ENCODE results near the gene AKAP13.

Gene AKAP13

DNA sequence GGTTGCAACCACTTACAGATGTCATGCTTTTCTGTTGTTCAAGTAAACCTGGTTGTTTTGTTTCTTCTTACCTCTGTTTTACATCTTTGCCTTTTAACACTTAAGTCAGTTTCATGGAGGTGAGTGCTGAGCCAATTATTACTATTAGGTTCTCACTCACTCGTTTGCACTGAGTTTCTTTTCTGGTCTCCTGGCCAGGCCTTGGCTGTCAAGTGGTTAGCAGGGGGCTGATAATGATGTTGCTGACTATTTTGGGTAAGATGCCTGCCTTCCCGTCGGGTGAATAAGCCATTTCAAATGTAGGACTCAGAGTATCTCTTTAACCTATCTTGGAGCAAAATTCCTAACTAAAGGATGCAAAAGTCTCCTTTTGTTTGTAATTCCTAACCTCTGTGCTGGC is 335.9 kb downstream of the AKAP13 start:
- no peak for DNase-seq

- DNase-seq = no peak
Observed at GRCh38 chr15:85717212-85717611, 336.8 kb downstream of the AKAP13 start.

DNA sequence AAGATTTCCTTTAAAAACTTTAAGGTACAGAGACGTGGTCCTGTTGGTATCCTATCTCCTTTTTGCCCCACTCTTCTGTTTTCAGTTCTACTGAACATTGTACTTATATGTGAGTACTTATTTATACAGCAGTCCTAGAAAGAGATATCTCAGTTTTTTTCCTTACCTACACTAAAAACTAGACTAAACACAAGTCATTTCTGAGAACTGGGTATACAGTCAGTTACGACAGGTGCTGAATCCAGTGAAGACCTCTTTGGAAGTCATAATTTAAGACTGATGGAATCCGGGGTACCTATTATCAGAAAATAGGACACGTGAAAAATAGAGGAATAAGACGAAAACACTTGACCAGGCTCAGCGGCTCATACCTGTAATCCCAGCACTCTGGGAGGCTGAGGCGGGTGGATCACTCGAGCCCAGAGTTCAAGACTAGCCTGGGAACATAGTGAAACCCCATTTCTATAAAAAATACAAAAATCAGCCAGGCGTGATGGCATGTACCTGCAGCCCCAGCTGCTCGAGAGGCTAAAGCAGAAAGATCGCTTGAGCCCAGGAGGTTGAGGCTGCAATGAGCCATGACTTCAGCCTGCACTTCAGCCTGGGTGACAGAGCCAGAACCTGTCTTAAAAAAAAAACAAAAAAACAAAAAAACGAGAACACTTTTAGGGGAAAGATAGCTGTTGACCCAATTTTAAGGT is 338.0 kb downstream of the AKAP13 start:
- no peak for DNase-seq

GRCh38 chr15:85718981-85719380 is 338.6 kb downstream of the AKAP13 start:
- DNase-seq = no peak

- no peak for DNase-seq
Observed at GRCh38 chr15:85722374-85723152, 342.2 kb downstream of the AKAP13 start.

GRCh38 chr15:85723960-85724945 is 343.9 kb downstream of the AKAP13 start:
- no peak for DNase-seq

- DNase-seq = no peak
Observed at GRCh38 chr15:85725019-85725418, 344.6 kb downstream of the AKAP13 start.

- DNase-seq = no peak
Observed at GRCh38 chr15:85725564-85725963, 345.2 kb downstream of the AKAP13 start.

GRCh38 chr15:85726454-85726853 is 346.1 kb downstream of the AKAP13 start:
- DNase-seq = no peak

GRCh38 chr15:85727068-85727467 is 346.7 kb downstream of the AKAP13 start:
- no peak for DNase-seq

- no peak for DNase-seq
Observed at GRCh38 chr15:85730001-85730820, 349.8 kb downstream of the AKAP13 start.

GRCh38 chr15:85733416-85733815 is 353.0 kb downstream of the AKAP13 start:
- no peak for DNase-seq

- DNase-seq = no peak
Observed at GRCh38 chr15:85737061-85737460, 356.7 kb downstream of the AKAP13 start.

GRCh38 chr15:85741021-85741421 is 360.6 kb downstream of the AKAP13 start:
- DNase-seq = no peak

DNA sequence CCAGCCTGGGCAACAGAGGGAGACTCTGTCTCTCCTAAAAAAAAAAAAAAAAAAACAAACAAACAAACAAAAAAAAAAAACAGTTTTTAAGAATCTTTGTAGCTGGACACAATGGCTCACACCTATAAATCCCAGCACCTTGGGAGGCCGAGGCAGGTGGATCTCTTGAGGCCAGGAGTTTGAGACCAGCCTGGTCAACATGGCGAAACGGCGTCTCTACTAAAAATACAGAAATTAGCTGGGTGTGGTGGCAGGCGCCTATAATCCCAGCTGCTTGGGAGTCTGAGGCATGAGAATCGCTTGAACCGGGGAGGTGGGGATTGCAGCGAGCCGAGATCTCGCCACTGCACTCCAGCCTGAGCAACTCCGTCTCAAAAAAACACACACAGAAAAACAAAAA is 361.3 kb downstream of the AKAP13 start:
- no peak for DNase-seq

DNA sequence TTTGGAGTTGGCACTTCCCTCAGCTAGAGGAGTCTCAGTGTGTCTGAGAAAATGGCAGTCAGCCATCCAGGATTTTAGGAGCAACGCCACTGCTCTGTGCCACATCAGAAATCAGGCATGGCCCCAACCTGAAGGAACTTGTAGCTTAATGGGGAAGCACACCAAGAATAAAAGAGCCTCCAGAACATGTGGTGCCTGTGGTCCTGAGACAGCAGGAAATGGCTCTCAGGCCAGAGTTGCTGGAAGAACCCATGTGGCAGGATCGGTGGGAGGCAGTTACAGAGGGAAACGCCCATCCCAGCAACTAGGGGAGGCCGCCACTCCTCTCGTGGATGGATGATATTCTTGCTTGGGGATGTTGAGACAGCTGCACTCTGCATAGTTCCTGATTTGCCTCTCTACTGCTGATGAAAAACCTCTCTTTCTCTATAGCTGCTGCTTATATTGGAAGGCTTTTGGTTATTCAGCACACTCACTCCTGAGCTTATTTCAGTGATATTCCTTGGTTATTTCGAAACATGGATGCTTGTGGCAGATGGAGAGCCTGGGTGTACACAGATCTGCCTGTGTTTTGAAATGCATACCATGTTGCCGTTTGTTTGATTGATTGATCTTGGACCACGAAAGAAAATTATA is 361.9 kb downstream of the AKAP13 start:
- no peak for DNase-seq

- DNase-seq = no peak
Observed at GRCh38 chr15:85743392-85744055, 363.1 kb downstream of the AKAP13 start.

GRCh38 chr15:85744579-85744978 is 364.2 kb downstream of the AKAP13 start:
- no peak for DNase-seq

DNA sequence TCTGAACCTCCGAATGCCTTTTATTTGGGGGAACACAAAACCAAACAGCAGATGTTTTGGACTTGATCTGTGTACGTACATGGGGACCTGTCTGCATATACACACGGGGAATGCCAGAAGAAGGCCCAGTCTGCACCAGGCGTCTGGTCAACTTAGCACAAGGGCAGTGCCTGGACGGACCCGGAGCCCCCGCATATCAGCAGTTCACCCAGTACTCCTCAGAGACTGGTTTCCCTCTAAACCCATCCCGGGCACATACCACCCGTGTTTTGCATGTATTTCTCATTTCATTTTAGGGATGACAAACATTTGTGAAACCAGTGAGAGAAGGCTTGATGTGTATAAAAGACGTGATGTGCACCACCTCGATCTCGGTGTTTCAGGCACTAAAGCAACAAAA is 364.6 kb downstream of the AKAP13 start:
- DNase-seq = no peak

- no peak for DNase-seq
Observed at GRCh38 chr15:85745525-85746150, 365.2 kb downstream of the AKAP13 start.

- no peak for DNase-seq
Observed at GRCh38 chr15:85746641-85747040, 366.2 kb downstream of the AKAP13 start.

All from cortex of kidney (tissue), 1 donor.